HepG2 (cell line): ENCODE data around the gene ARHGEF37. TPM values are rescaled to one million over a fixed set of nuclear protein-coding genes. Genes with fewer than 3 reads are reported as not detected.
A peak's percentile ranks its signal among the peaks of the same experiment; 100 is the strongest.

ENCODE experiments used
- CEBPG ChIP-seq: IDR thresholded peaks from 2 replicates; pipeline ENCODE4 v1.6.1; 2016
- MAFK ChIP-seq, 2 experiments: IDR thresholded peaks in 1 of 2; conservative IDR thresholded peaks in 1 of 2; 2 replicates each; pipeline ENCODE4 v1.6.1; 2011; ENCODE audit warnings: improper control_type of control experiment in 2 of 2, low read length in 2 of 2
- NAIF1 ChIP-seq: sonication (generic); formaldehyde crosslinking; IDR thresholded peaks from 2 replicates; pipeline ENCODE4 v1.5.0; 2020; ENCODE audit warnings: mild to moderate bottlenecking, missing genetic modification reagents, borderline replicate concordance
- NR2F6 ChIP-seq, 2 experiments: IDR thresholded peaks; 2 replicates each; pipeline ENCODE4 v1.6.1; 2016; ENCODE audit warnings: antibody characterized with exemption in 1 of 2, mild to moderate bottlenecking in 1 of 2
- PHF20 ChIP-seq: sonication (generic); formaldehyde crosslinking; IDR thresholded peaks from 2 replicates; pipeline ENCODE4 v1.5.0; 2020; ENCODE audit warnings: mild to moderate bottlenecking, missing genetic modification reagents
- POGZ ChIP-seq: sonication (generic); formaldehyde crosslinking; IDR thresholded peaks from 2 replicates; pipeline ENCODE4 v1.4.0; 2020; ENCODE audit warnings: mild to moderate bottlenecking, missing genetic modification reagents
- REXO4 ChIP-seq: sonication (generic); formaldehyde crosslinking; IDR thresholded peaks from 2 replicates; pipeline ENCODE4 v1.8.0; 2022; ENCODE audit warnings: missing genetic modification reagents, mild to moderate bottlenecking, borderline replicate concordance
- SALL1 ChIP-seq: sonication (generic); formaldehyde crosslinking; IDR thresholded peaks from 2 replicates; pipeline ENCODE4 v1.8.0; 2022; ENCODE audit warnings: mild to moderate bottlenecking, missing genetic modification reagents
- SIX1 ChIP-seq: sonication (generic); formaldehyde crosslinking; IDR thresholded peaks from 2 replicates; pipeline ENCODE4 v1.4.0; 2020; ENCODE audit warnings: missing genetic modification reagents, borderline replicate concordance
- SP1 ChIP-seq, 2 experiments: fragments of 450-650 bp in 1 of 2; sonication (generic) in 1 of 2; formaldehyde crosslinking in 1 of 2; IDR thresholded peaks; 2 replicates each; pipeline versions ENCODE4 v1.4.0 to v1.6.1; 2016 to 2020; ENCODE audit warnings: missing genetic modification reagents in 1 of 2
- U2AF1 ChIP-seq: fragments of 200-400 bp; formaldehyde crosslinking; optimal IDR thresholded peaks from 2 replicates; pipeline ENCODE3; 2017; ENCODE audit warnings: mild to moderate bottlenecking, low read depth, low read length
- ZBTB20 ChIP-seq: sonication (generic); formaldehyde crosslinking; IDR thresholded peaks from 2 replicates; pipeline ENCODE4 v1.8.1; 2023; ENCODE audit warnings: missing genetic modification reagents, low read depth, mild to moderate bottlenecking, borderline replicate concordance
- ZBTB38 ChIP-seq: sonication (generic); formaldehyde crosslinking; IDR thresholded peaks from 2 replicates; pipeline ENCODE4 v1.5.1; 2020; ENCODE audit warnings: mild to moderate bottlenecking, missing genetic modification reagents
- ZBTB7A ChIP-seq: sonication (generic); formaldehyde crosslinking; IDR thresholded peaks from 2 replicates; pipeline ENCODE4 v1.8.0; 2022; ENCODE audit warnings: mild to moderate bottlenecking, missing genetic modification reagents
- ZNF143 ChIP-seq: sonication (generic); formaldehyde crosslinking; IDR thresholded peaks from 2 replicates; pipeline ENCODE4 v1.4.0; 2020; ENCODE audit warnings: missing genetic modification reagents
- ZNF567 ChIP-seq: sonication (generic); formaldehyde crosslinking; IDR thresholded peaks from 2 replicates; pipeline ENCODE4 v1.8.1; 2023; ENCODE audit warnings: mild to moderate bottlenecking, missing genetic modification reagents, borderline replicate concordance
- ZNF746 ChIP-seq: sonication (generic); formaldehyde crosslinking; IDR thresholded peaks from 2 replicates; pipeline ENCODE4 v1.8.0; 2022; ENCODE audit warnings: mild to moderate bottlenecking, missing genetic modification reagents
- polyA plus RNA-seq, 8 experiments: library from polyadenylated mRNA; depleted of rRNA in 3 of 8; stranded (reverse) in 7 of 8; unstranded in 1 of 8; fragments of >200 nt; fragmentation: Illumina TruSeq in 4 of 8; extraction: Trizol in 4 of 8; gene quantifications; 2 replicates each; pipeline versions ENCODE4 v1.2.1 to v1.2.3, GENCODE V29; 2011 to 2016; ENCODE audit warnings: low read depth in 4 of 8, missing spikeins in 1 of 8, mixed read lengths in 1 of 8; ENCODE audit not compliant: insufficient read depth in 1 of 8
- total RNA-seq, 5 experiments: library from RNA; depleted of rRNA; stranded (reverse); fragments of >200 nt; fragmentation: Illumina TruSeq; extraction: Trizol; gene quantifications; 2 replicates each; pipeline ENCODE4 v1.2.3, GENCODE V29; 2016; ENCODE audit warnings: low read depth in 1 of 5
- TF ChIP-seq, protein P1 (sequence below): sonication (generic); formaldehyde crosslinking; IDR thresholded peaks from 2 replicates; pipeline ENCODE4 v1.4.0; 2020; ENCODE audit warnings: missing genetic modification reagents, borderline replicate concordance
- TF ChIP-seq, protein P2 (sequence below): IDR thresholded peaks from 2 replicates; pipeline ENCODE4 v1.6.1; 2018; ENCODE audit warnings: missing genetic modification reagents
- TF ChIP-seq, protein P3 (sequence below): sonication (generic); formaldehyde crosslinking; IDR thresholded peaks from 2 replicates; pipeline ENCODE4 v1.5.0; 2020; ENCODE audit warnings: missing genetic modification reagents
- TF ChIP-seq, protein P4 (sequence below): sonication (generic); formaldehyde crosslinking; IDR thresholded peaks from 2 replicates; pipeline ENCODE4 v1.4.0; 2020; ENCODE audit warnings: missing genetic modification reagents

The ARHGEF37 gene
- total and polyA plus RNA-seq, 2 of the 13 experiments (the other 11 are each of a cell fraction or from before 2014, with no cell fraction given), result 0.18 to 0.27 TPM

DNA sequence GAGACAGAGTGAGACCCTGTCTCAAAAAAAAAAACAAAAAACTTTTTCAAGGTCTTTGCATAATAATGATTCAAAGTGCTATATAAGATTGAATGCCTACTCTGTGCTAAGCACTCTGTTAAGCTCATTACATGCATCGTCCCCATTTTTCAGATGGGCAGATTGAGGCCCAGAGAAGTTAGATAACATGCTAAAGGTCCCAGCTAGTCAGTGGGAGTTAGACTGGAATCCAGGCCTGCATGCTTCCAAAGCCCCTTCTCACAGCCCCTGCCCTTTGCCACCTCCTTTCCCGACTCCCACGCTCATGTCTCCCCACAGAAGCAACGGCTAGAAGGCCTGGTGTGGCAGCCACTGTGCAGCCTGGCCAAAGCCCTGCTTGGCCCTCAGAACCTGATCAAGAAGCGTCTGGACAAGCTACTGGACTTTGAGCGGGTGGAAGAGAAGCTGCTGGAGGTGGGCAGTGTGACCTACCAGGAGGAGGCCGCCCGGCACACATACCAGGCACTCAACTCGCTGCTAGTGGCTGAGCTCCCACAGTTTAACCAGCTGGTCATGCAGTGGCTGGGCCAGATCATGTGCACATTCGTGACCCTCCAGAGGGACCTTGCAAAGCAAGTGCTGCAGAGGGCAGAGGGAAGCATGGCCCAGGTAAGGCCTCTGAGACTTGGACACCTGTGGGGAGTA, 40.3 kb downstream of the ARHGEF37 start (continued):
- TF ChIP-seq, protein P1, sequence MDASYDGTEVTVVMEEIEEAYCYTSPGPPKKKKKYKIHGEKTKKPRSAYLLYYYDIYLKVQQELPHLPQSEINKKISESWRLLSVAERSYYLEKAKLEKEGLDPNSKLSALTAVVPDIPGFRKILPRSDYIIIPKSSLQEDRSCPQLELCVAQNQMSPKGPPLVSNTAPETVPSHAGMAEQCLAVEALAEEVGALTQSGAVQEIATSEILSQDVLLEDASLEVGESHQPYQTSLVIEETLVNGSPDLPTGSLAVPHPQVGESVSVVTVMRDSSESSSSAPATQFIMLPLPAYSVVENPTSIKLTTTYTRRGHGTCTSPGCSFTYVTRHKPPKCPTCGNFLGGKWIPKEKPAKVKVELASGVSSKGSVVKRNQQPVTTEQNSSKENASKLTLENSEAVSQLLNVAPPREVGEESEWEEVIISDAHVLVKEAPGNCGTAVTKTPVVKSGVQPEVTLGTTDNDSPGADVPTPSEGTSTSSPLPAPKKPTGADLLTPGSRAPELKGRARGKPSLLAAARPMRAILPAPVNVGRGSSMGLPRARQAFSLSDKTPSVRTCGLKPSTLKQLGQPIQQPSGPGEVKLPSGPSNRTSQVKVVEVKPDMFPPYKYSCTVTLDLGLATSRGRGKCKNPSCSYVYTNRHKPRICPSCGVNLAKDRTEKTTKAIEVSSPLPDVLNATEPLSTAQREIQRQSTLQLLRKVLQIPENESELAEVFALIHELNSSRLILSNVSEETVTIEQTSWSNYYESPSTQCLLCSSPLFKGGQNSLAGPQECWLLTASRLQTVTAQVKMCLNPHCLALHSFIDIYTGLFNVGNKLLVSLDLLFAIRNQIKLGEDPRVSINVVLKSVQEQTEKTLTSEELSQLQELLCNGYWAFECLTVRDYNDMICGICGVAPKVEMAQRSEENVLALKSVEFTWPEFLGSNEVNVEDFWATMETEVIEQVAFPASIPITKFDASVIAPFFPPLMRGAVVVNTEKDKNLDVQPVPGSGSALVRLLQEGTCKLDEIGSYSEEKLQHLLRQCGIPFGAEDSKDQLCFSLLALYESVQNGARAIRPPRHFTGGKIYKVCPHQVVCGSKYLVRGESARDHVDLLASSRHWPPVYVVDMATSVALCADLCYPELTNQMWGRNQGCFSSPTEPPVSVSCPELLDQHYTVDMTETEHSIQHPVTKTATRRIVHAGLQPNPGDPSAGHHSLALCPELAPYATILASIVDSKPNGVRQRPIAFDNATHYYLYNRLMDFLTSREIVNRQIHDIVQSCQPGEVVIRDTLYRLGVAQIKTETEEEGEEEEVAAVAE (CRISPR knock-in tag), result no peak
- TF ChIP-seq PHF20 (CRISPR knock-in tag), result no peak
- TF ChIP-seq, protein P2, sequence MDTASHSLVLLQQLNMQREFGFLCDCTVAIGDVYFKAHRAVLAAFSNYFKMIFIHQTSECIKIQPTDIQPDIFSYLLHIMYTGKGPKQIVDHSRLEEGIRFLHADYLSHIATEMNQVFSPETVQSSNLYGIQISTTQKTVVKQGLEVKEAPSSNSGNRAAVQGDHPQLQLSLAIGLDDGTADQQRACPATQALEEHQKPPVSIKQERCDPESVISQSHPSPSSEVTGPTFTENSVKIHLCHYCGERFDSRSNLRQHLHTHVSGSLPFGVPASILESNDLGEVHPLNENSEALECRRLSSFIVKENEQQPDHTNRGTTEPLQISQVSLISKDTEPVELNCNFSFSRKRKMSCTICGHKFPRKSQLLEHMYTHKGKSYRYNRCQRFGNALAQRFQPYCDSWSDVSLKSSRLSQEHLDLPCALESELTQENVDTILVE, result no peak
- TF ChIP-seq, protein P3, sequence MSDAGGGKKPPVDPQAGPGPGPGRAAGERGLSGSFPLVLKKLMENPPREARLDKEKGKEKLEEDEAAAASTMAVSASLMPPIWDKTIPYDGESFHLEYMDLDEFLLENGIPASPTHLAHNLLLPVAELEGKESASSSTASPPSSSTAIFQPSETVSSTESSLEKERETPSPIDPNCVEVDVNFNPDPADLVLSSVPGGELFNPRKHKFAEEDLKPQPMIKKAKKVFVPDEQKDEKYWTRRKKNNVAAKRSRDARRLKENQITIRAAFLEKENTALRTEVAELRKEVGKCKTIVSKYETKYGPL (CRISPR knock-in tag), result no peak
- TF ChIP-seq ZBTB38 (CRISPR knock-in tag), result no peak
- TF ChIP-seq SIX1 (CRISPR knock-in tag), result no peak
- TF ChIP-seq ZBTB20, result no peak
- no peak for TF ChIP-seq ZNF567 (CRISPR knock-in tag)
- no peak for TF ChIP-seq CEBPG
- TF ChIP-seq ZNF746 (CRISPR knock-in tag), result no peak
- no peak for TF ChIP-seq ZNF143 (CRISPR knock-in tag)
- no peak for TF ChIP-seq SP1 (IDR thresholded peaks at IDR 0.05)
- TF ChIP-seq SP1 (CRISPR knock-in tag; IDR thresholded peaks at IDR 0.05), result no peak
- TF ChIP-seq REXO4 (CRISPR knock-in tag), result no peak
- TF ChIP-seq POGZ (CRISPR knock-in tag), result no peak
- TF ChIP-seq NR2F6 (IDR thresholded peaks at IDR 0.05), result no peak
- TF ChIP-seq NR2F6 (CRISPR knock-in tag; IDR thresholded peaks at IDR 0.05), result no peak
- no peak for TF ChIP-seq MAFK (conservative IDR thresholded peaks at IDR 0.05 in 1 of 2, IDR thresholded peaks at IDR 0.05 in 1 of 2; ENCODE audit: low read length in 2 of 2)
- TF ChIP-seq, protein P4, sequence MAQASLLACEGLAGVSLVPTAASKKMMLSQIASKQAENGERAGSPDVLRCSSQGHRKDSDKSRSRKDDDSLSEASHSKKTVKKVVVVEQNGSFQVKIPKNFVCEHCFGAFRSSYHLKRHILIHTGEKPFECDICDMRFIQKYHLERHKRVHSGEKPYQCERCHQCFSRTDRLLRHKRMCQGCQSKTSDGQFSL (CRISPR knock-in tag), result no peak
- no peak for TF ChIP-seq U2AF1
- TF ChIP-seq ZBTB7A, result no peak
- TF ChIP-seq NAIF1 (CRISPR knock-in tag), result no peak
- peak; percentile 30; the same call in 1 of the 2 replicates for TF ChIP-seq SALL1 (CRISPR knock-in tag)
